ENCODE data around the gene VPS13C.

The VPS13C gene

DNA sequence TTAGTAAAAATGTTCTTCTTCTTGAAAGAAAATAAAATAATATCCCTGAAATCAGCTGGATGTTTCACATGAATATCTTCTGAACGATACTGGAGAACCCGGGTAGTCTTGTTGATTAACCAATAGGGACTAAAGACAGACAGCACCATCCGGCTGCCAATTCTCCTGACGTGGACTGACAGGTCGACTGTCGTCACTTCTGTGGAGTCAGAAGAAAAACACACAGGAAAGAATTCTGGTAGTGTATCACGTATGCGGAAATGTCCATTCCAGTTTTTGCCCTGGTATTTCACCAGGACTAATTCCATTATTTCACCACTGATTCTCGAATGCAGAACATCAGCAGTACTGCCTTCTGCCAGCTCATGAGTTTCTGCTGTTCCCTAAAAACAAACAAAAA is 144.6 kb downstream of the VPS13C start:
- no peak overlapping the region for H3K27ac ChIP-seq (ENCODE audit: low read length)
- peaks cover 16% of the 10 kb centered on the region; the same call in 1 of the 2 replicates for H3K36me3 ChIP-seq (ENCODE audit: insufficient read depth, low read depth, low read length)
- H3K9ac ChIP-seq (ENCODE audit: low read depth, low read length), result no peak overlapping the region
- H3K4me3 ChIP-seq (ENCODE audit: low read length), result no peak overlapping the region
- H3K9me3 ChIP-seq (ENCODE audit: insufficient read depth, low read depth, low read length), result no peaks in the 10 kb centered on the region
- no peaks in the 10 kb centered on the region for H3K27me3 ChIP-seq (ENCODE audit: insufficient read depth, low read length)
- H3K4me1 ChIP-seq (ENCODE audit: insufficient read depth, low read length), result no peaks in the 10 kb centered on the region

DNA sequence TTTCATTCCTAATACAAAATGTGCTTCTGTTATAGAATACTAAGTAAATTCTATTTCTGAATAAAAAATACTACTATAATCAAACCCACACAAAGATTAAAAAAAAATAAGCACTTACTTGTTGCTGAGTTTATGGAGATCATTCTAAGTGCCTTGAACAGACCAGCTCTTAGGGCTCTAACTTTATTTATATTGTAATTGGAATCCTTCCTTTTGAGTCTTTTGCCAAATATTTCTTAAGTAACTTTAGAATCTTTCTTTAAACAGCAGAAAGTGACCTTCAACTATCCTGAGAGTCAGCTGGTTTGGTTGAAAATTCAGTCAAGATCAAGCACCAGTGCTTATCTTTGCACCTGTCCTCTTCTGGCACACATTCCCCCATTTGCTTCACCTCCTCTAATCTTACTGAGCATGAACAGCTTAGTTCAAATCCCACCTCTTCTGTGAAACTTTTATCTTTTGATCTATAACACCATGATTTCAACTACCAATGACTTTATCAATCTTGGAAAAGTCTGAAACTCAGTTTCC is 149.3 kb downstream of the VPS13C start:
- Histone ChIP-seq H3K27me3 (ENCODE audit: insufficient read depth, low read length) (no peaks in the 10 kb centered on the region), H3K9me3 (ENCODE audit: insufficient read depth, low read depth, low read length) (no peaks in the 10 kb centered on the region), H3K9ac (ENCODE audit: low read depth, low read length) (no peak overlapping the region), H3K4me1 (ENCODE audit: insufficient read depth, low read length) (no peaks in the 10 kb centered on the region), H3K4me3 (ENCODE audit: low read length) (no peak overlapping the region), H3K27ac (ENCODE audit: low read length) (no peak overlapping the region), H3K36me3 (ENCODE audit: insufficient read depth, low read depth, low read length) (peaks cover 11% of the 10 kb centered on the region; the same call in 1 of the 2 replicates)

DNA sequence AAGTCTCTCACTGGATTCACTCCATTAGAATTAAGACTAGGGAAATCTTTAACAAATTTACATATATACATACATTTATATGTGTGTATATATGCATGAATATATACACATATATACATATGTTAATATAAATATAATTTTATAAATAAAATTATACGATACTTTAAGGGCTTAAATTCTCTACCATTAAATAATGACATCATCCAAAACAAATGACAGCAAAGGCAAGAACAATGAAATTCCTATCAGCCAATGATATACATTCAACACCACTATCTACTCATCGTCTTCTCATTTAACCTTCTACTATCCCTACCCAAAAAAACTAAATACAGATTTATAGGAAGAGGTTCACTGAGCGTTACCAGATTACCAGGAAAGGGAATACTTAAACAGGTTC is 152.0 kb downstream of the VPS13C start:
- H3K4me1 ChIP-seq (ENCODE audit: insufficient read depth, low read length), result no peaks in the 10 kb centered on the region
- H3K4me3 ChIP-seq (ENCODE audit: low read length), result no peak overlapping the region
- H3K9me3 ChIP-seq (ENCODE audit: insufficient read depth, low read depth, low read length), result no peaks in the 10 kb centered on the region
- no peak overlapping the region for H3K27ac ChIP-seq (ENCODE audit: low read length)
- no peaks in the 10 kb centered on the region for H3K36me3 ChIP-seq (ENCODE audit: insufficient read depth, low read depth, low read length)
- no peaks in the 10 kb centered on the region for H3K27me3 ChIP-seq (ENCODE audit: insufficient read depth, low read length)
- no peak overlapping the region for H3K9ac ChIP-seq (ENCODE audit: low read depth, low read length)

DNA sequence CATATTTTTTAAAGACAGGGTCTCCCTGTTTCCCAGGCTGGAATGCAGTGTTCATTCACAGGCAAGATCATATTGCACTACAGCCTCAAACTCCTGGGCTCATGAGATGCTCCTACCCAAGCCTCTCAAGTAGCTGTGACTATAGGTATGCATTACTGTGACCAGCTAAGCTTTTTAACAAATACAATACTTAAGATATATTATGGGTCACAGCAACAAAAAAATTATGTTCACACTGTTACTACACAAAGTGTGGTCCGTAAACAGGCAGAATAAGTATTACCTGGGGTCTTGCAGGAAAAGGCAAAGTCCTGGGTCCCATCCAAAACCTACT is 152.5 kb downstream of the VPS13C start:
- Histone ChIP-seq H3K9me3 (ENCODE audit: insufficient read depth, low read depth, low read length) (no peaks in the 10 kb centered on the region), H3K36me3 (ENCODE audit: insufficient read depth, low read depth, low read length) (no peaks in the 10 kb centered on the region), H3K4me1 (ENCODE audit: insufficient read depth, low read length) (no peaks in the 10 kb centered on the region), H3K27ac (ENCODE audit: low read length) (no peak overlapping the region), H3K9ac (ENCODE audit: low read depth, low read length) (no peak overlapping the region), H3K27me3 (ENCODE audit: insufficient read depth, low read length) (no peaks in the 10 kb centered on the region), H3K4me3 (ENCODE audit: low read length) (no peak overlapping the region)

DNA sequence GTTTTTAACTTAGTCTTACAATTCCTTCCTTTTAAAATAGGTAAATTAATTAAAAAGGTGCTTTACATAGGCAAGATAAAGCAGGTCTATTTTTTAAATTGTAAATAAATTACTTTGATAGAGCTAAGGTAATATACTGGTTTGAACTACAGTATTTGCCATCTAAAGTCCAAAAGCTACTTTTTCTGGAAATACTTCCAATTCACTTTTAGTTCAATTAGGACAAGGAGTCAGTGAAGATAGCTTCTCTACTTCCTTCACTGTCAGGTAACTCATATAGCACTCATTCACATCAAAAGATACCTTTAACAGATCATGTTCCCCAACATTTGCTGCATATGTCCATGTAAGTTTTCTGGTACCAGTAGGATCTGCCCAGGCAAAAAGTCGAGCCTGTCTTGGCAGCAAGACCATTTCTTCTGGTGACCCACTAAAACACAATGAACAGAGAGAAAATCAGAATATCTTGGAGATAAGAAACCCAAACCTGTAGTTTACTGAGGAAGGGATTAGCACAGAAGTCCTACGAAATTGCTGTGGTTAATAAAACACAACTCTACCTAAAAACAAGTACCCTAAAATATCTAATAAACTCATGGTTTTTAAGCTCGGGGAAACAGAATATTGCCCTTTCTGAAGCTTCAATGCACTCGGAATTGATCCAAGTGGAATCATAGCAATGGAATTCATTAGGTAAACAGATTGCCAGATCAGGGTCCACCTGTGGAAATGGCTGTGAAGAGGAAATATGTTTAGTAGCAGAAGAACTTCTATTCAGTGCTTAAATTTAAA is 153.1 kb downstream of the VPS13C start:
- Histone ChIP-seq H3K27me3 (ENCODE audit: insufficient read depth, low read length) (no peaks in the 10 kb centered on the region), H3K4me3 (ENCODE audit: low read length) (no peak overlapping the region), H3K4me1 (ENCODE audit: insufficient read depth, low read length) (no peaks in the 10 kb centered on the region), H3K27ac (ENCODE audit: low read length) (no peak overlapping the region), H3K9me3 (ENCODE audit: insufficient read depth, low read depth, low read length) (no peaks in the 10 kb centered on the region), H3K36me3 (ENCODE audit: insufficient read depth, low read depth, low read length) (no peaks in the 10 kb centered on the region), H3K9ac (ENCODE audit: low read depth, low read length) (no peak overlapping the region)

DNA sequence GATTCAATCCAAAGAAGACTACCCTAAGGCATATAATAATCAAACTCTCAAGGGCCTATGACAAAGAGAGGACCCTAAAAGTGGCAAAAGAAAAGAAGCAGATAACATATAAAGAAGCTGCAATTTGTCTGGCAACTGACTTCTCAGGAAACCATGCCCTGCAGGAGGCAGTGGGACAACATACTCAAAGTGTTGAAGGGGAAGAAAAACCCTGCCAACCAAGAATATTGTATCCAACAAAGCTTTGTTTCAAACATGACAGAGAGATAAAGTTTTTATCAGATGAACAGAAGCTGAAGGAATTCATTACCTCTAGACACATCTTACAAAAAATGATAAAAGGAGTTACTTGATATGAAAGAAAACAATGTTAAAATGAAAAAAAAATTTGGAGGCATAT is 167.1 kb downstream of the VPS13C start:
- no peak overlapping the region for H3K4me3 ChIP-seq (ENCODE audit: low read length)
- H3K4me1 ChIP-seq (ENCODE audit: insufficient read depth, low read length), result peaks cover 3% of the 10 kb centered on the region; the same call in 1 of the 2 replicates
- no peak overlapping the region for H3K9ac ChIP-seq (ENCODE audit: low read depth, low read length)
- no peak overlapping the region for H3K27ac ChIP-seq (ENCODE audit: low read length)
- H3K9me3 ChIP-seq (ENCODE audit: insufficient read depth, low read depth, low read length), result peaks cover 23% of the 10 kb centered on the region
- H3K27me3 ChIP-seq (ENCODE audit: insufficient read depth, low read length), result no peaks in the 10 kb centered on the region
- H3K36me3 ChIP-seq (ENCODE audit: insufficient read depth, low read depth, low read length), result no peaks in the 10 kb centered on the region

DNA sequence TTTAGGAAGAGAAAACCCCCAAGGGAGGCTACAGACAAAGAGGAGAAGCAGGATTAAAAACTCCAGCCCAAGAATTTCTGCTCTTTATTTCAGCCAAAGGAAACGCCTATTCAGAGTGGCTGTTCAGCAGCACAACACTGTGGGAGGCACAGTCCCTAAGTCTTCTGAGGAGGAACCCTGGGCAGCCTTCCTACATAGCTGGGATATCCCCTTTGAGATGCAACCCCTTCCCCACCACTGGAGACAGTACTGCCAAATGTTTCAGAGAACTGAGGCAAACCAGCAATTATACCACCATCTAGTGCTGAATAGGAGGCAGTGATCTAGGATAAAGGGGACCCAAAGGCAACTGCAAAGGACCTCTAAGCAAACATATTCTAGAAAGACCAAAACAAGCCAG is 168.1 kb downstream of the VPS13C start:
- Histone ChIP-seq H3K9me3 (ENCODE audit: insufficient read depth, low read depth, low read length) (peaks cover 23% of the 10 kb centered on the region), H3K4me1 (ENCODE audit: insufficient read depth, low read length) (peaks cover 3% of the 10 kb centered on the region; the same call in 1 of the 2 replicates), H3K27ac (ENCODE audit: low read length) (no peak overlapping the region), H3K36me3 (ENCODE audit: insufficient read depth, low read depth, low read length) (no peaks in the 10 kb centered on the region), H3K9ac (ENCODE audit: low read depth, low read length) (no peak overlapping the region), H3K4me3 (ENCODE audit: low read length) (no peak overlapping the region), H3K27me3 (ENCODE audit: insufficient read depth, low read length) (no peaks in the 10 kb centered on the region)

DNA sequence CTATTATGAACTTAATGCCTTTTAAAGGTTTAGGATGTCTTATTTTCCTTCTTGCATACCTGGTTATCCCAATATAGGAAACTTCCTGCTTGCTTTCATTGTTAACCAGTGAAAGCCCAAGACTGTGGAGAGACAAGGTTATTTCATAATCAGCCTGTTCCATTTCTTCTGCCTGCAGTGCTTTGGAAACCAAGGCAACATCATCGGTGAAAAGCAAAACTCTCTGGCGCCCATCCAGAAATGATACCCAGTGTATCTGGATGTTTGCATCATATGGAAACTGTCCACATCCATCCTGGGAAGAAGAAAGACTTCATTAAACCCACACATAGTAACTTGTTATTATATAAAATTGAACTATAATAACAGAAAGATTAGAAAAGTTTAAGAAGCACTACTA is 170.1 kb downstream of the VPS13C start:
- H3K4me1 ChIP-seq (ENCODE audit: insufficient read depth, low read length), result peaks cover 3% of the 10 kb centered on the region; the same call in 1 of the 2 replicates
- H3K36me3 ChIP-seq (ENCODE audit: insufficient read depth, low read depth, low read length), result no peaks in the 10 kb centered on the region
- no peaks in the 10 kb centered on the region for H3K27me3 ChIP-seq (ENCODE audit: insufficient read depth, low read length)
- no peak overlapping the region for H3K27ac ChIP-seq (ENCODE audit: low read length)
- H3K9ac ChIP-seq (ENCODE audit: low read depth, low read length), result no peak overlapping the region
- H3K4me3 ChIP-seq (ENCODE audit: low read length), result no peak overlapping the region
- H3K9me3 ChIP-seq (ENCODE audit: insufficient read depth, low read depth, low read length), result peaks cover 19% of the 10 kb centered on the region

DNA sequence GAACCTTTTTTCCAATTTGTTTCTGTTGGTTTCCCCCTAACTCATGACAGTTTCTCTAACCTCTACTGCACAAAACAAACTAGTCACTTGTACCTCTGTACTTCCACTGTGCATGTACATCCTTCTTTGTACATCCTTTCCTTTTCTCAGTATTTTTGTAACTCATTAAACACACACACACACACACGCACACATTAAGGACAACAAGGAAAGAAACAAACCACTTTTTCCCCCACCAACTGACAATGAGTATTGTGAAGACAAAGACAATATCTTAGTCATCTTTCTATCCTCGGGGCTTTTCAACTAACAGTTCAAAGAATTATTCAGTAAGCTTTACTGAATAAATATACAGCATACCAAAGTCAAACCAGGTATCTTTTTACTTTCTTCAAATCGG is 170.5 kb downstream of the VPS13C start:
- H3K4me1 ChIP-seq (ENCODE audit: insufficient read depth, low read length), result peaks cover 3% of the 10 kb centered on the region; the same call in 1 of the 2 replicates
- H3K9me3 ChIP-seq (ENCODE audit: insufficient read depth, low read depth, low read length), result peaks cover 18% of the 10 kb centered on the region
- no peak overlapping the region for H3K4me3 ChIP-seq (ENCODE audit: low read length)
- no peak overlapping the region for H3K9ac ChIP-seq (ENCODE audit: low read depth, low read length)
- H3K27me3 ChIP-seq (ENCODE audit: insufficient read depth, low read length), result no peaks in the 10 kb centered on the region
- no peaks in the 10 kb centered on the region for H3K36me3 ChIP-seq (ENCODE audit: insufficient read depth, low read depth, low read length)
- no peak overlapping the region for H3K27ac ChIP-seq (ENCODE audit: low read length)

DNA sequence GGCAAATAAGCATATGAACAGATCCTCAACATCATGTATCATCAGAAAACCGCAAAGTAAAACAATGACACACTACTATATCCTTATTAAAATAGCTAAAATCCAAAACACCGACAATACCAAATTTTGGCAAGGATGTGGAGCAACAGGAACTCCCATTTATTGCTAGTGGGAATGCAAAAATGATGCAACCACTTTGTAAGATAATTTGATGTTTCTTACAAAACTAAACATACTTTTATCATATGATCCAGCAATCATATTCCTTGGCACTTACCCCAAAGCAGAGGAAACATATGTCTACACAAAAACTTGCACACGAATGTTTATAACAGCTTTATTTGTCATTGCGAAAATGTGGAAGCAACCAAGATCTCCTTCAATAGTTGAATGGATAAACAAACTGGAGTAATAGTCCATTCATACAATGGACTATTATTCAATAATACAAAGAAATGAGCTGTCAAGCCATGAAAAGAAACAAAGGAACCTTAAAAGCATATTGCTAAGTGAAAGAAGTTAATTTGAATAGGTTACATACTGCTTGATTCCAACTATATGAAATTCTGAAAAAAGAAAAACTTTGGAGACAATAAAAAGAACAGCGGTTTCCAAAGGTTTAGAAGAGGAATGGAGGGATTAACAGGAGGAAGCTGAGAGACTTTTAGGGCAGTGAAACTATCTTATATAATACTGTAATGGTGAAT is 172.0 kb downstream of the VPS13C start:
- Histone ChIP-seq H3K4me3 (ENCODE audit: low read length) (no peak overlapping the region), H3K9ac (ENCODE audit: low read depth, low read length) (no peak overlapping the region), H3K27ac (ENCODE audit: low read length) (no peak overlapping the region), H3K36me3 (ENCODE audit: insufficient read depth, low read depth, low read length) (no peaks in the 10 kb centered on the region), H3K27me3 (ENCODE audit: insufficient read depth, low read length) (no peaks in the 10 kb centered on the region), H3K9me3 (ENCODE audit: insufficient read depth, low read depth, low read length) (peaks cover 9% of the 10 kb centered on the region), H3K4me1 (ENCODE audit: insufficient read depth, low read length) (peaks cover 3% of the 10 kb centered on the region; the same call in 1 of the 2 replicates)

DNA sequence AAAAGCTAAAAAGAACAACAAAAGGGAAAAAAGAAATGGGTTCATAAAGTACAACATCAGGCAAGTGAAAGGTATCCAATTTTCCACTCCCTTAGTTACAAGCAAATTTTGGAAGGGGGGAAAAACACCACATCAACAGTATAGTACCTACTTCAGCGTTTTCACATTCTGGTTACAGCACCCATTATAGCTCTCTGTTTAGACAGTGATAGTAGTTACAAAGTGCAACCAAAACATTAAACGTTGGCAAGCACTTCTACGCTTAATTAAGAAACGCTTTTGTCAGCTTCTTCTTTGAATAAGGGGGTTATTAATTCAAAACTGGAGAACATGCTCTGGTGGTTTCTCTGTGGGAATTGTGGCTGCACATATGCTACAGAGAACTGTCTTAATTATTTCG is 180.2 kb downstream of the VPS13C start:
- Histone ChIP-seq H3K27ac (ENCODE audit: low read length) (no peak overlapping the region), H3K9ac (ENCODE audit: low read depth, low read length) (no peak overlapping the region), H3K9me3 (ENCODE audit: insufficient read depth, low read depth, low read length) (no peaks in the 10 kb centered on the region), H3K4me3 (ENCODE audit: low read length) (no peak overlapping the region), H3K27me3 (ENCODE audit: insufficient read depth, low read length) (no peaks in the 10 kb centered on the region), H3K36me3 (ENCODE audit: insufficient read depth, low read depth, low read length) (no peaks in the 10 kb centered on the region), H3K4me1 (ENCODE audit: insufficient read depth, low read length) (no peaks in the 10 kb centered on the region)

DNA sequence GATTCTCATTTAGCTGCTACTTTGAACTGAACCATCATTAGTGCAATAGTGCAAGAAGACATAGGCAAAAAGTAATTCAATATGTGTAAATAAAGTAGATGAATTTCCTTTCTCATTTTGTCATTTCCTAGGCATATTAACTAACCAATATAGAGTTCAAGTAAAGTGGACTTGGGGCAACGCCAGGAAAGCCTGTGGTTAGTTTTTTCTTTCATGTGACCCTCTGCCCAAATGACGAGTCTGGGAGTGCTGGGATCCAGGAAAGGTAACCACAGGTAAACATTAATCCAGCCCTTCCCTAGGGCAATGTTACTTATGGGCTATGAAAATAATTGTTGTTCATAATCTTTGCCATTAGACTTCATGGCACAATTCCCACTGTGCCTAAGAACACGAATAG is 181.0 kb downstream of the VPS13C start:
- H3K4me1 ChIP-seq (ENCODE audit: insufficient read depth, low read length), result no peaks in the 10 kb centered on the region
- no peak overlapping the region for H3K27ac ChIP-seq (ENCODE audit: low read length)
- H3K9me3 ChIP-seq (ENCODE audit: insufficient read depth, low read depth, low read length), result no peaks in the 10 kb centered on the region
- no peaks in the 10 kb centered on the region for H3K36me3 ChIP-seq (ENCODE audit: insufficient read depth, low read depth, low read length)
- no peak overlapping the region for H3K4me3 ChIP-seq (ENCODE audit: low read length)
- H3K9ac ChIP-seq (ENCODE audit: low read depth, low read length), result no peak overlapping the region
- H3K27me3 ChIP-seq (ENCODE audit: insufficient read depth, low read length), result no peaks in the 10 kb centered on the region
